ENCODE data around the gene ASTN1.

ASTN1 gene

DNA sequence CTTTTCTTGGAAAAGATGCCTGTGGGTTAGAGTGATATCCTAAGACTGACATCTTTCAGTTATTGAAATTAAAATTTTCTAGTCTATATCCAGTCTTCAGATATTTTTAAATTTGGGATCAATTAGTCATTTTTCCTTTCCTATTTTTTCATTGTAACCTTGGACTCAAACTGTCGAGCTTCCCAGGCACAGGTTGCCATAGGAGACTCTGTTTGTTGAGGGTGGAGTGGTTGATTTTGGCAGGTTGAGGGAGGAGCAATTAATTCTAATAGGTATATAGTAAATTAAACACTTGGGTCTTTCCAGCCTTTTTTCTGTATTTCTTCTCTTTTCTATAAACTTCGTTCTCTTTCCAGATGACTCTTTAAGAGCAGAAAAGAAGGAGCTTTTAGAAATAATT, 326.8 kb downstream of the ASTN1 start:
- DNase-seq (ENCODE audit: low spot score), result no peak

DNA sequence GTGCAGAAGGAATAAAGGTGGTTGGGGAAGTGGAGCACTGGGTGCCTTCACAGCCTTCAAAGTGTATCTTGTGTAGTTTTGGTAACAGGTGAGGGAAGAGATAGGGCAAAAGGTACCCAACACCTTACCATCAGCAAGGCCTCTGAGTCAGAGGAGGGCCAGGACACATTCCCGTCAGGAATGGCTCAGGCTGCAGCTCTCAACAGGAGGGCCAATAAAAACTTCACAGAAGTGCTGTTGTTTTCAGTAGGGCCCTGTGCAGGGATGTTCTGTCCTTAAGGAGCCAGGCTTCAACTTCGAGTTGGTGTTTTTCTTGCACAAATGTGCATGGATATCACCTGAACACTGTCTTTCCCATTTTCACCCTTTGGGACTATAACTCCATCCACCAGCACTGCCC, 333.4 kb downstream of the ASTN1 start:
- no peak for DNase-seq (ENCODE audit: low spot score)

DNA sequence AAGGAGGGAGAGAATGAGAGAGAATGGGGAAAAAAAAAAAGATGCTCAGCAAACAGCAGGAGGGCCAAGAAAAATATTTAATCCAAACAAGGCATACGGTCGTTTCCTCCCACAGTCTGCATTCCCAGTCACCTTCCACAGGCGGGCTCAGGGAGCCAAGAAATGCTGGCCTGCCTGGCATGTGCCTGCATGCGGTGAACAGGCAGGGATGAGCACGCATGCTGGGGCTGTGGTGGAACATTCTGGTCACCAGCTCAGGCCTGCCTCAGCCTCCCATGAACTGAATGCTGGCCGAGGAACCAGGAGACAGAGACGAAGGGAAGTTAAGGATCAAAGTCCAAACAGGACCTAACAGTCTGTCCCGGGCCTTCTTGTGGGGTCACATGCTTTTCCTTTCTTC, 335.3 kb downstream of the ASTN1 start:
- no peak for DNase-seq (ENCODE audit: low spot score)

DNA sequence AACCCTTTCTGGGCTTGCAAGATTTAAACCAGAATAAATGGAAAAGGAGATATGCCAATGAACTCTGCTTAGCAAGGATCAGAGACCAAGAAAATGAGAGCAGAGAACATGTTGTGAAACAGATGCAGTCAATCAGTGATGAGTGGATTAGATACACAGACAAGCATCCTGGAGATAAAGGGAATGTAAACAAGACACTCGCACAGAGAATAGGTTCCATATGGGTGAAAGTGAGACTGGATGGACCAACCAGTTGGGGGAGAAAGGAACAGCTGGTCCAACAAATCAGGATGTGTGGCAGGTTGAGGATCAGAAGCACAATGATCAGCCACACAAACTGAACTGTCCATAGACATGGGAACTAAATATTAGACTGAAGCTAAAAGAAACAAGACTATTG, 338.2 kb downstream of the ASTN1 start:
- no peak for DNase-seq (ENCODE audit: low spot score)

DNA sequence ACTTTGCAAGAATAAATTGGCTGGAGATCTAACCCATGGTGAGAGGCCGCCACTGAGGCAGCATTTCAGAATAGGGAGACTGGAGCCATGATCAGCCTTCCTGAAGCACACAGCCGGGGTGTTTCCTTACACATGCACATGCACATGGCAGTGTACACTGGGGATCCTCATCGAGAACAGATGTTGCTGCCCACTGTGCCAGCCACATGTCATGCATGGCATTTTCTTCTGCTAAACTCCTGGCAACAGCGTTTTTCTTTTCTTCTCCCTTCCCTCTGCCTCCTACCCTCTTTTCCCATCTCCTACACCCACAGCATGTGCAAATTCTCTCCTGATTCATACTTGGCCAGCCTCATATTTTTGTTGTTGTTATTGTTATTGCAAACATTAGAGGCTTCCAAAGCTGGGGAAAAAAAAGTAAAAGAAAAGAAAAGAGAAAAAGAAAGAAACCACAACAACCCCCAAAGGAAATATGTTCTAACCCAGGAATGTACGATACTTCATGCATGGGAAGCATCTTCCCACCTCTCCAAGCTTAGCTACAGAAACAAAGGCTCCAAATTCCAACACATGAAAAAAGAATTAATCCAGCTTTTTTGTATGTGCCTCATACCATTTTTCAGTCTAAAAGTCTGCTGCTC, 344.0 kb downstream of the ASTN1 start:
- no peak for DNase-seq (ENCODE audit: low spot score)

DNA sequence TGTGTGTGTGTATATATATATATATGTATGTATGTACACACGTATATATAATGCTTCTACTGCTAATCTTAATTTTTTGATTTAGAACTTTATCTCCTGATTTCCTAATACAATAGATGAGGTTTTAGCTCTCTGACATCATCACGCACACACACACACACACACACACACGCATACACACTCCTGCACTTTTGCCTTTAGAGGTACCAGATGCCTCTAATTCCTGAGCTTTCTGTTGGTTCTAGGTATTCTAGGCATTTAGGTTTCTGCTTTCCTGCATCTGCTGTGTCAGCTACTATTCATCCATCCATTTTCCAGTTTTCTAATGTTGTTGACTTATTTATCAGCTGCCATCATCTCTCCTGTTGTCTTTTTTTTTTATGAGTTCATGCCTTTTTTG, 348.3 kb downstream of the ASTN1 start:
- no peak for DNase-seq (ENCODE audit: low spot score)

DNA sequence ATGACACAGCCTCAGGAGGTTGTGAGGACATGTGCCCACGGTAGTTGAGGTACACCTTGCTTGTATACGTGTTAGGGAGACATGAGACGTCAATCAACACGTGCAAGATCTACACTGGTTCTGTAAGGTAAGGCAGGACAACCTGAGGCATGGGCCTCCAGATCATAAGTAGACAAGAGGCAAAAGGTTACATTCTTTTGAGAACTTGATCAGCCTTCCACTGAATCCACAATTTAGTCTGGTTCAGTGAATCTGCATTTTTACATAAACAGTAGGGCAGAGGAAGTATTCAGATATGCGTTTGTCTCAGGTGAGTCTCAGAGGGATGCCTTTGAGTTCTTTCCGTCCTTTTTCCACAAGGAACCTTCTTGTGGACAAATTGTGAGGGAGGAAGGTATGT, 348.9 kb downstream of the ASTN1 start:
- DNase-seq (ENCODE audit: low spot score), result no peak

DNA sequence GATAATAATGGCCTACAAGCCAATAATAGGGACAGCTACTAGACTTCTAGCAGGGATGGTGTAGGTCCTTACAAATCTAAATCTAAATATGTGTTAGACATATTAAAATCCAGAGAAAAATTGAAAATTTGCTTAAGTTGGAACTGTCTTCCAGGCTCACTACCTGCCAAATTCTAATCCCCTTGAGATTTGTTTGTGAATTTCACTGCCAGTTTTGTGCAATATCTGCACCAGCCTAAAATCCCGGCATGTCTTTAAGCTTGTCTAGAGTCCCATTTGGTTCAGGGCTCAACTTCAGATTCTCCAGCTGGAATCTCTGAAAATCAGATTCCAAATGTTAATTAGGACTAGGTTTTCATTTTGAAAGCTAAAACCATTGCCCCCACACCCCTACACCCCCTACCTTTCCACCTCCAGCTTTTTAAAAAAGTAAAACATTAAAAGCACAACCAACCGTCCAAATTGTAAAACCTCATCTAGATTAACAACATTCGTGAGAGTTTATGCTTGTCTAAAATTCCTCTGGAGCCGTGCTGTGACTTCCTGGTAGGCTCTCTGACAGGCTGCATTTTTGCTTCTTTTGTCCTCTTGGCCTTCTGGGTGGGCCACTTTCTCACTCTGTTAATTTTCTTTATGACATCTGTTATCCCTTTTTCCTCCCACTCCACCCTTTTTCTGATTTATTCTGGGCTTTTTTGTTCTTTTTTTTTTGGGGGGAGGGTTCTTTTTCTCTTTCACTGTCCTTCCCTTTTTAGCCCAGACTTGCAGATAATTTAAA, 352.8 kb downstream of the ASTN1 start:
- no peak for DNase-seq (ENCODE audit: low spot score)

DNA sequence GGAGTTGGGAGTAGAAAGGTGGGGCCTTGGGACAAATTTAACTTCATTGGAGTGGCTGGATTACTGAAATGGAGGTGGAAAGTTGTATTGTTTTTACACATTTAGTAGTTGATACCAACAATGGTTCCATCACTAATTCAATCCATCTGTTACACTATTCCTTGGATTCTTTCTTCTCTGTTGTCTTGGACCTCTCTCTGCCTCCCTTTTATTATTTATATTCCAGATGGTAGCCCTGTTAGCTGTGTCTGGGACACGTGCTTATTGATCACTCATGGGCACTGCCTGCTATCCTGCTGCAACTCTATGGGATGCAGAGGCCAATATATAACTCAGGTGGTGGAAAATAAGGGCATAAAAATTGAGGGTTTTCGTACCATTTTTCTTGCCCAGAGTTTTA, 355.2 kb downstream of the ASTN1 start:
- no peak for DNase-seq (ENCODE audit: low spot score)

Data from ecto neural progenitor cell (in vitro differentiated cells).